Neutrophil (primary cell): ENCODE measurements around the gene ADAM8.

Experiments
- H3K27ac ChIP-seq: fragments of 200-600 bp; sonication (generic); 2 replicates; pipeline ENCODE4 v1.5.1; 2016; ENCODE audit warnings: mild to moderate bottlenecking, moderate library complexity
- H3K27me3 ChIP-seq: fragments of 200-600 bp; sonication (generic); 2 replicates; pipeline ENCODE4 v1.6.0; 2016; ENCODE audit warnings: mild to moderate bottlenecking
- H3K36me3 ChIP-seq: fragments of 200-600 bp; sonication (generic); 2 replicates; pipeline ENCODE4 v1.5.1; 2017
- H3K4me1 ChIP-seq, 2 experiments: fragments of 200-600 bp in 1 of 2; sonication (generic) in 1 of 2; 1 replicate in 1 of 2; 2 replicates in 1 of 2; pipeline versions ENCODE4 v1.5.1 to v1.6.1; 2013 to 2016; ENCODE audit warnings: low read depth in 1 of 2, low read length in 1 of 2, mild to moderate bottlenecking in 1 of 2, moderate library complexity in 1 of 2; ENCODE audit not compliant: control insufficient read depth in 1 of 2, insufficient read depth in 1 of 2
- H3K4me3 ChIP-seq, 2 experiments: fragments of 200-600 bp in 1 of 2; sonication (generic) in 1 of 2; 1 replicate in 1 of 2; 2 replicates in 1 of 2; pipeline ENCODE4 v1.5.1; 2013 to 2016; ENCODE audit warnings: low read depth in 1 of 2, low read length in 1 of 2, mild to moderate bottlenecking in 1 of 2, moderate library complexity in 1 of 2
- H3K9me3 ChIP-seq: fragments of 200-600 bp; sonication (generic); 2 replicates; pipeline ENCODE4 v1.5.1; 2016
- TF ChIP-seq, protein P1 (sequence below): fragments of 200-600 bp; sonication (generic); IDR thresholded peaks from 2 replicates; pipeline ENCODE4 v1.5.1; 2016; ENCODE audit warnings: antibody characterized with exemption

The ADAM8 gene

DNA sequence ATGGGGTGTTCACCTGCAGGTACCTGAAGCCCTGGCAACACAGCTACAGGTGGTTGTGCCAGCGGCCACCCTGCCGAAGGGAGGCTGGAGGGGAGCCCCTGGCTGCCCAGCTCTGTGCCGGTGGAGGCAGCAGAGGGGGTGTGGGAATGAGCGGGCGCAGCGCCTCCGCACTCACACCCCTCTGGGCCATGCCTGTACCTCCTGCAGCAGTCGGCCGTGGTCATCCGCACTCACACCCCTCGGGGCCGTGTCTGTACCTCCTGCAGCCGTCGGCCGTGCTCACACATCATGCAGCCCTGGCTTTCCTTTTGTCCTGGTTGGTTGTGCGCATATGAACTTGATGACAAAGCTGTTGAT is 33.7 kb upstream of the ADAM8 start:
- H3K27me3 ChIP-seq = peaks cover 3% of the 10 kb centered on the region
- H3K4me1 ChIP-seq = peaks cover 16 to 31% of the 10 kb centered on the region in 2 experiments
- TF ChIP-seq, protein P1, sequence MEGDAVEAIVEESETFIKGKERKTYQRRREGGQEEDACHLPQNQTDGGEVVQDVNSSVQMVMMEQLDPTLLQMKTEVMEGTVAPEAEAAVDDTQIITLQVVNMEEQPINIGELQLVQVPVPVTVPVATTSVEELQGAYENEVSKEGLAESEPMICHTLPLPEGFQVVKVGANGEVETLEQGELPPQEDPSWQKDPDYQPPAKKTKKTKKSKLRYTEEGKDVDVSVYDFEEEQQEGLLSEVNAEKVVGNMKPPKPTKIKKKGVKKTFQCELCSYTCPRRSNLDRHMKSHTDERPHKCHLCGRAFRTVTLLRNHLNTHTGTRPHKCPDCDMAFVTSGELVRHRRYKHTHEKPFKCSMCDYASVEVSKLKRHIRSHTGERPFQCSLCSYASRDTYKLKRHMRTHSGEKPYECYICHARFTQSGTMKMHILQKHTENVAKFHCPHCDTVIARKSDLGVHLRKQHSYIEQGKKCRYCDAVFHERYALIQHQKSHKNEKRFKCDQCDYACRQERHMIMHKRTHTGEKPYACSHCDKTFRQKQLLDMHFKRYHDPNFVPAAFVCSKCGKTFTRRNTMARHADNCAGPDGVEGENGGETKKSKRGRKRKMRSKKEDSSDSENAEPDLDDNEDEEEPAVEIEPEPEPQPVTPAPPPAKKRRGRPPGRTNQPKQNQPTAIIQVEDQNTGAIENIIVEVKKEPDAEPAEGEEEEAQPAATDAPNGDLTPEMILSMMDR = no peak
- H3K9me3 ChIP-seq = no peaks in the 10 kb centered on the region
- H3K27ac ChIP-seq = no peak overlapping the region
- H3K4me3 ChIP-seq = no peak overlapping the region
- H3K36me3 ChIP-seq = peaks cover 13% of the 10 kb centered on the region

DNA sequence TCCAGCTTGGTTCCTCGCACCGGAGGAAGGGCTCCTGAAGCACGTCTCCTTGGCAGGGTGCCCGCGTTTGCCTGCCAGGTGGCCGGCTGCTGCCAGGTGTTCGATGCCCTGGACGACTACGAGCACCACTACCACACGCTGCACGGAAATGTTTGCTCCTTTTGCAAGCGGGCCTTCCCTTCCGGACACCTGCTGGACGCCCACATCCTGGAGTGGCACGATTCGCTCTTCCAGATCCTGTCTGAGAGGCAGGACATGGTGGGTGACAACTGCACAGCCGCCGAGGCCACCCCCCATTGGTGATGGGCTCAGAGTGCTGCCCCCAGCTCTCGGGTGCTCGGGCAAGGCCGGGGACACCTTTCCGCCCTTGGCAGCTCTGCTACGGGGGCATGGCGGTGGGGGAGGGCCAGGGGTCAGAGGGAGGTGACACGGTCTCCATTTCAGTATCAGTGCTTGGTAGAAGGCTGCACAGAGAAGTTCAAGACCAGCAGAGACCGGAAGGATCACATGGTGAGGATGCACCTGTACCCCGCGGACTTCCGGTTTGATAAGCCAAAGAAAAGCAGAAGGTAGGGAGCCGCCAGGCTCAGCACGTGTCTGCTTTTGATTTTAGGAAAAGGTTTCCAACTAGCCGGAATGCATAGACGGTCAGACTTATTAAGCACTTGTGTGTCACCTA is 33.2 kb upstream of the ADAM8 start:
- H3K4me1 ChIP-seq = peaks cover 16 to 31% of the 10 kb centered on the region in 2 experiments
- H3K27me3 ChIP-seq = peaks cover under 1% of the 10 kb centered on the region
- H3K27ac ChIP-seq = peak overlapping the region; percentile 99
- H3K36me3 ChIP-seq = peaks cover 13% of the 10 kb centered on the region
- TF ChIP-seq, protein P1 = no peak
- H3K4me3 ChIP-seq = peak overlapping the region in 1 of 2 experiments; percentile 92
- no peaks in the 10 kb centered on the region for H3K9me3 ChIP-seq

DNA sequence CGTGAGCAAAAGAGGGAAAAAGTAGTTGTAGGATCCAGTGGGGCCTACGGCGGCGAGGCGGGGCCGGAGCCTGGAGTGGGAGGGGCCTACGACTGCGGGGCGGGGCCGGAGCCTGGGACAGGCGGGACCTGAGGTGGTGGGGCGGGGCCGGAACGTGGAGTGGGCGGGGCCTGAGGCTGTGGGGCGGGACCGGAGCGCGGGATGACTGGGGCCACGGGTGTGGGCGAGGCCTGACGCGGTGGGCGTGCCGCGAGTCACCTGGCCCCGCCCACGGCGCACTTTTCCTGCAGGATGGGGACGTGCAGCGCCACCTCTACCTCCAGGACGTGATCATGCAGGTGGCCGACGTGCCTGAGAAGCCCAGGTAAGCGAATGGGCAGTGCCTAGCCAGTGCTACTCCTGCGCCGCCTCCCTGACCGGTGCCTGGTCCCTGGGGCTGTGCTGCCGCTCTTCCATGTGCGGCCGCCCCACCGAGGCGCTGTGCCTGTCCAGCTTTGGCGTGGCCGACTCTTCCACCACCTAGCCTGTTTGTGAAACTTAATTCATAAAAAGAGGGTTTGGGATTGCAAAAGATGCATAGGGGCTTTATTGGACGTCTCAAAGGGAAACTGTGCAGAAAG is 32.5 kb upstream of the ADAM8 start:
- TF ChIP-seq, protein P1 = no peak
- H3K27me3 ChIP-seq = no peaks in the 10 kb centered on the region

DNA sequence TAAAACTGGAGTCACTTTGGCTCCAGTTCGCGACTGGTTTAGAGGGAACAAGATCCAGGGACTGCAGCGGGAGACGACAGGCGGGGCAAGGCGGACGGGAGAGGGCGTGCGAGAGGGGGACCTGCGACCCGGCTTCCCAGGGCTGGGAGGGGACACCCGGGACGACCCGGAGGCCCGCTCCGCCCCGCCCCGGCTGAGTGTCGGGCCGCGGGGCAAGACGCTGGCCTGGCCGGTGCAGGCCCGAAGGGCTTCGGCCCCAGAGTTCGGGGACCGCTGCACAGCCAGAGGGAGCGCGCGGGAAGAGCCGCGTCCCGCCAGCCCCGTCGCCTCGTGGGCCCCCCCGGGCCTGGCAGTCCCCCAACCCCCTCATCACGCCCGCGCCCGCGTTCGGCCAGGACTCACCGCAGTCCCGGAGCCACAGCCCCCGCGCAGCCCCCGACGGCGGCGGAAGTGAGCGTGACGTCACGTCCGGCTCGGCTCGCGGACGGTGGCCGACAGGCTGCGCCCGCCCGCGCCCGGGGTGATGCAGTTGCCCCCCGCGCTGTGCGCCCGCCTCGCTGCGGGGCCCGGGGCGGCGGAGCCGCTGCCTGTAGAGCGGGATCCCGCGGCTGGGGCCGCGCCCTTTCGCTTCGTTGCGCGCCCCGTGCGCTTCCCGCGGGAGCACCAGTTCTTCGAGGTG is 31.9 kb upstream of the ADAM8 start, which contains the start of the genes TUBGCP2 and ZNF511:
Gene TUBGCP2 (minus strand): TSS at position 452 of the 679 bp plus-strand sequence. CDS start 5,931 bp downstream, outside the sequence.
Gene ZNF511 (plus strand): TSS at position 494 of the 679 bp plus-strand sequence. CDS start 30 bp downstream, at position 524.
- Histone ChIP-seq H3K27me3 (no peaks in the 10 kb centered on the region), H3K36me3 (peaks cover 13% of the 10 kb centered on the region), H3K4me3 (peak within 1 kb of the TSS; percentile 89 to 92), H3K27ac (peak within 1 kb of the TSS; percentile 99), H3K9me3 (no peaks in the 10 kb centered on the region), H3K4me1 (peaks cover 13 to 29% of the 10 kb centered on the region in 2 experiments)
- TF ChIP-seq, protein P1 = peak; percentile 52

More for the DNA sequence above, 32.5 kb upstream of the ADAM8 start:
- H3K4me3 ChIP-seq = peak overlapping the region; percentile 89 to 92
- H3K4me1 ChIP-seq = peaks cover 16 to 31% of the 10 kb centered on the region in 2 experiments
- H3K27ac ChIP-seq = peak overlapping the region; percentile 99
- no peaks in the 10 kb centered on the region for H3K9me3 ChIP-seq
- H3K36me3 ChIP-seq = peaks cover 13% of the 10 kb centered on the region

DNA sequence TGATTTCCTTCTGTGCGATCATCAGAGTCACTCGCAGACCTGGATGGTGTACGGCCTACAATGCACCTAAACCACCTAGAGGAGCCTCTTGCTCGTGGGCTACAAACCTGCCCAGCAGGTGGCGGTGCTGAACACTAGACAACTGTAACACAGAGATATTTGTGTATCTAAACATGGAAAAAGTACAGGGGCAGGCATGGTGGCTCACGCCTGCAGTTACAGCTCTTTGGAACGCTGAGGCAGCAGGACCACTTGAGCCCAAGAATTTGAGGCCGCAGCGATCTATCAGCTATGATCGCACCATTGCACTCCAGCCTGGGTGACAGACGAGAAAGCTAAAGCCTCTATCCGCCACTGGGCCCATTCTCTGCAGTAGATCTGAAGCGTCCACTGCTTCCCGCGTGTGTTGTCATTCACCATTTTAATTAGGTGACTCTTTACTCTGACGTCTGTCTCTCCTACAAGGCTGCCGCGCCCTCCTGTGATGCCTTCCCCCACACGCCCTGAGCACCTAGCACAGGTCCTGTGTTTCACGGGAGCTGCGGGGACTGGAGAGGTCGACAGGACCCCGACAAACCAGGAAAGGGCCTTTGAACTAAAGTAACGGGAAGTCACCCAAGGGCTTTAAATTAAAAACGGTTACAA is 31.2 kb upstream of the ADAM8 start:
- no peaks in the 10 kb centered on the region for H3K9me3 ChIP-seq
- TF ChIP-seq, protein P1 = peak; percentile 65
- H3K4me1 ChIP-seq = peaks cover 13 to 29% of the 10 kb centered on the region in 2 experiments
- peak overlapping the region; percentile 89 to 92 for H3K4me3 ChIP-seq
- peaks cover 13% of the 10 kb centered on the region for H3K36me3 ChIP-seq
- peak overlapping the region; percentile 99 for H3K27ac ChIP-seq
- no peaks in the 10 kb centered on the region for H3K27me3 ChIP-seq
